KBM-7 (cell line): ENCODE results near the gene FIGN.

ENCODE experiments used
- DNase-seq: peaks from one replicate; pipeline ENCODE4 v3.0.0-alpha.2; 2015
- in situ Hi-C: fragments of 300-500 bp; cut with MboI; formaldehyde crosslinking; loops from 2 replicates; pipeline ENCODE4 v1.14.3; 2020; ENCODE audit warnings: low sequenced_read_pairs, low pct_unique_long_range_greater_than_20kb, mixed read lengths

FIGN gene

GRCh38 chr2:163640542-163641193 lies 95.1 kb downstream of the FIGN start:
- in situ Hi-C loops, result no loop called here
- DNase-seq, result no peak

GRCh38 chr2:163637871-163638270 lies 97.9 kb downstream of the FIGN start:
- DNase-seq, result no peak
- in situ Hi-C loops, result no loop called here

GRCh38 chr2:163633291-163633690 lies 102.5 kb downstream of the FIGN start:
- no peak for DNase-seq
- in situ Hi-C loops, result no loop called here

GRCh38 chr2:163630836-163631235 lies 105.0 kb downstream of the FIGN start:
- no peak for DNase-seq
- in situ Hi-C loops, result no loop called here

GRCh38 chr2:163626639-163627109 lies 109.1 kb downstream of the FIGN start:
- no peak for DNase-seq
- in situ Hi-C loops, result no loop called here

GRCh38 chr2:163626208-163626607 lies 109.6 kb downstream of the FIGN start:
- DNase-seq, result no peak
- in situ Hi-C loops, result no loop called here

- DNase-seq, result no peak
- in situ Hi-C loops, result no loop called here
These were observed 110.2 kb downstream of the FIGN start for GRCh38 chr2:163625632-163626031.

GRCh38 chr2:163621445-163622004 lies 114.3 kb downstream of the FIGN start:
- in situ Hi-C loops, result no loop called here
- no peak for DNase-seq

- in situ Hi-C loops, result no loop called here
- DNase-seq, result no peak
These were observed 118.3 kb downstream of the FIGN start for GRCh38 chr2:163617517-163617916.

GRCh38 chr2:163613266-163613731 lies 122.5 kb downstream of the FIGN start:
- in situ Hi-C loops, result no loop called here
- no peak for DNase-seq

GRCh38 chr2:163612332-163612731 lies 123.5 kb downstream of the FIGN start:
- in situ Hi-C loops, result no loop called here
- no peak for DNase-seq

GRCh38 chr2:163611557-163611906 lies 124.3 kb downstream of the FIGN start:
- DNase-seq, result no peak
- in situ Hi-C loops, result no loop called here

GRCh38 chr2:163610817-163611556 lies 124.8 kb downstream of the FIGN start:
- no peak for DNase-seq
- in situ Hi-C loops, result no loop called here

GRCh38 chr2:163607630-163608029 lies 128.2 kb downstream of the FIGN start:
- DNase-seq, result no peak
- in situ Hi-C loops, result no loop called here

GRCh38 chr2:163606878-163607277 lies 128.9 kb downstream of the FIGN start:
- in situ Hi-C loops, result no loop called here

GRCh38 chr2:163605779-163606178 lies 130.0 kb downstream of the FIGN start:
- in situ Hi-C loops, result no loop called here
- no peak for DNase-seq

More at GRCh38 chr2:163606878-163607277, 128.9 kb downstream of the FIGN start:
- no peak for DNase-seq

GRCh38 chr2:163604941-163605555 lies 130.8 kb downstream of the FIGN start:
- no peak for DNase-seq

GRCh38 chr2:163602196-163602595 lies 133.6 kb downstream of the FIGN start:
- no peak for DNase-seq
- in situ Hi-C loops, result no loop called here

More at GRCh38 chr2:163604941-163605555, 130.8 kb downstream of the FIGN start:
- in situ Hi-C loops, result no loop called here

GRCh38 chr2:163601377-163601776 lies 134.4 kb downstream of the FIGN start:
- in situ Hi-C loops, result no loop called here
- DNase-seq, result no peak

GRCh38 chr2:163600801-163601200 lies 135.0 kb downstream of the FIGN start:
- DNase-seq, result no peak
- in situ Hi-C loops, result no loop called here
